WTC11 (cell line): ENCODE data around the gene KLK15. TPM values are rescaled to one million over a fixed set of nuclear protein-coding genes. Genes with fewer than 3 reads are reported as not detected.

Source experiments
- ATAC-seq: fragments of 200-7000 bp; cut with Tn5 transposase; 2 replicates; pipeline ENCODE4 v1.10.0; 2021; ENCODE audit warnings: mild to moderate bottlenecking, moderate library complexity
- CTCF ChIA-PET: fragments of 300-600 bp; sonication (Branson Sonifier 250); formaldehyde crosslinking; loops from one replicate; lab custom pipeline; 2021; ENCODE audit warnings: antibody characterized with exemption; lab: Charles Lee
- POLR2A ChIA-PET: fragments of 350-600 bp; sonication (Branson Sonifier 250); formaldehyde crosslinking; loops from one replicate; lab custom pipeline; 2021; ENCODE audit warnings: antibody characterized with exemption; lab: Charles Lee
- DNase-seq: peaks from one replicate; pipeline ENCODE4 v3.0.0; 2021; ENCODE audit warnings: low spot score
- H3K27ac Mint-ChIP-seq: 2 replicates; pipeline ENCODE4 v1.8.0; 2021; ENCODE audit warnings: mixed read lengths
- H3K27me3 Mint-ChIP-seq: 2 replicates; pipeline ENCODE4 v1.8.0; 2021; ENCODE audit warnings: low read depth, mild to moderate bottlenecking, moderate library complexity, mixed read lengths
- H3K36me3 Mint-ChIP-seq: 2 replicates; pipeline ENCODE4 v1.8.0; 2021; ENCODE audit warnings: mixed read lengths
- H3K4me1 Mint-ChIP-seq: 2 replicates; pipeline ENCODE4 v1.8.0; 2022; ENCODE audit warnings: mixed read lengths
- H3K4me3 Mint-ChIP-seq: 2 replicates; pipeline ENCODE4 v1.8.0; 2021; ENCODE audit warnings: mild to moderate bottlenecking, moderate library complexity, mixed read lengths
- H3K9me3 Mint-ChIP-seq: 2 replicates; pipeline ENCODE4 v1.8.0; 2021; ENCODE audit warnings: mixed read lengths
- CDX4 ChIP-seq: fragments of 250-450 bp; sonication (Bioruptor Pico); IDR thresholded peaks from 2 replicates; pipeline ENCODE4 v1.9.0; 2021; ENCODE audit warnings: moderate library complexity, mild to moderate bottlenecking, inconsistent platforms, borderline replicate concordance
- CTCF ChIP-seq: fragments of 200-600 bp; IDR thresholded peaks from 2 replicates; pipeline ENCODE4 v1.8.0; 2022; ENCODE audit warnings: antibody characterized with exemption
- EMX1 ChIP-seq: fragments of 250-450 bp; sonication (Bioruptor Pico); IDR thresholded peaks from 2 replicates; pipeline ENCODE4 v1.8.0; 2021; ENCODE audit warnings: mild to moderate bottlenecking
- GRHL2 ChIP-seq: fragments of 250-450 bp; sonication (Bioruptor Pico); IDR thresholded peaks from 2 replicates; pipeline ENCODE4 v1.8.0; 2022; ENCODE audit warnings: mild to moderate bottlenecking, moderate library complexity; ENCODE audit not compliant: insufficient replicate concordance, severe bottlenecking
- NFATC4 ChIP-seq: fragments of 250-450 bp; sonication (Bioruptor Pico); IDR thresholded peaks from 2 replicates; pipeline ENCODE4 v1.9.0; 2021; ENCODE audit warnings: mild to moderate bottlenecking
- NFE2L1 ChIP-seq: sonication (generic); formaldehyde crosslinking; IDR thresholded peaks from 2 replicates; pipeline ENCODE4 v1.8.1; 2023; ENCODE audit warnings: missing genetic modification reagents
- PREB ChIP-seq: sonication (generic); formaldehyde crosslinking; IDR thresholded peaks from 2 replicates; pipeline ENCODE4 v1.8.1; 2022; ENCODE audit warnings: mild to moderate bottlenecking, missing genetic modification reagents, moderate library complexity, borderline replicate concordance
- TCF7 ChIP-seq: sonication (generic); formaldehyde crosslinking; IDR thresholded peaks from 2 replicates; pipeline ENCODE4 v1.8.0; 2022; ENCODE audit warnings: mild to moderate bottlenecking, low read depth, missing genetic modification reagents, moderate library complexity
- USF2 ChIP-seq: sonication (generic); formaldehyde crosslinking; IDR thresholded peaks from 2 replicates; pipeline ENCODE4 v1.8.1; 2023; ENCODE audit warnings: mild to moderate bottlenecking, missing genetic modification reagents, moderate library complexity
- ZNF396 ChIP-seq: fragments of 250-450 bp; sonication (Bioruptor Pico); IDR thresholded peaks from 2 replicates; pipeline ENCODE4 v1.8.0; 2021; ENCODE audit warnings: mild to moderate bottlenecking, moderate library complexity, borderline replicate concordance
- ZNF425 ChIP-seq: fragments of 250-450 bp; sonication (Bioruptor Pico); conservative IDR thresholded peaks from 2 replicates; pipeline ENCODE4 v1.9.0; 2021; ENCODE audit warnings: mild to moderate bottlenecking
- ZNF671 ChIP-seq: fragments of 250-450 bp; sonication (Bioruptor Pico); IDR thresholded peaks from 2 replicates; pipeline ENCODE4 v1.8.0; 2021; ENCODE audit warnings: mild to moderate bottlenecking
- total RNA-seq: library from RNA; stranded (reverse); gene quantifications from 3 replicates; pipeline ENCODE4 v1.2.3, GENCODE V29; 2021
- TF ChIP-seq, protein P1 (sequence below): sonication (generic); formaldehyde crosslinking; IDR thresholded peaks from 2 replicates; pipeline ENCODE4 v1.8.0; 2023; ENCODE audit warnings: missing genetic modification reagents, mild to moderate bottlenecking, borderline replicate concordance
- TF ChIP-seq, protein P2 (sequence below): fragments of 250-450 bp; sonication (Bioruptor Pico); IDR thresholded peaks from 2 replicates; pipeline ENCODE4 v1.9.0; 2021; ENCODE audit warnings: mild to moderate bottlenecking, borderline replicate concordance

Gene KLK15
- total RNA-seq, 1 experiment from 2014 or later: not detected

DNA sequence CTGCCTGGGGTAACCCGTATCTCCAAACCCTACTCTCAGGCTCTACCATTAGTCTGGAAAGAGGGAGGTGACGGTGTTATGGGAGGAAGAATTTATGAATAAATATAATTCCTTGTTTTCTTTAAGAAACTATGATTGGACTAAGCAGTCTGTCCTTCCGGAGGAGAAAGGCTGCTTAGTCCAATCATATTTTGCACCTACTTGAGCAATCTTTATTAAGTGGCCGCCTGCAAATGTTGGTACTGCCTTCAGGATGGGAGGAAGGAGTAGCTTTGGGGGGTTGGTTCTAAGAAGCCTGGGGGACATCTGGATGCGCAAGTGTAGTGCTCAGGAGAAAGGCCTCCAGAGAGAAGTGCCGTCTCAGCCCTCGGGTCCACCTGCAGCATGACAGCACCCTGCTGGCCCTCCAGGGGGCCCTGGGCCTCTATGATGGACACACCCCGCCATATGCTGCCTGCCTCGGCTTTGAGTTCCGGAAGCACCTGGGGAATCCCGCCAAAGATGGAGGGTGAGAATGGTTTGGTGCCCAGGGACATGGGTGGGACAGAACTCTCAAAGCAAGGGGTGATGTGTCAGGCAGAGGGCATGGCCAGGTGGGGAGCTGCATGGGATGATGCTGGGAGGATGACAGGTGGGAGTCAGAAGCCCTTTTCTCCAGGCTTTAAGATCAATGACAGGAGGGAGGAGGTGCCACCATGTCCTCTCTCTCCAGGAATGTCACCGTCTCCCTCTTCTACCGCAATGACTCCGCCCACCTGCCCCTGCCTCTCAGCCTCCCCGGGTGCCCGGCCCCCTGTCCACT, 39.1 kb downstream of the KLK15 start (continued):
- TF ChIP-seq, protein P1, sequence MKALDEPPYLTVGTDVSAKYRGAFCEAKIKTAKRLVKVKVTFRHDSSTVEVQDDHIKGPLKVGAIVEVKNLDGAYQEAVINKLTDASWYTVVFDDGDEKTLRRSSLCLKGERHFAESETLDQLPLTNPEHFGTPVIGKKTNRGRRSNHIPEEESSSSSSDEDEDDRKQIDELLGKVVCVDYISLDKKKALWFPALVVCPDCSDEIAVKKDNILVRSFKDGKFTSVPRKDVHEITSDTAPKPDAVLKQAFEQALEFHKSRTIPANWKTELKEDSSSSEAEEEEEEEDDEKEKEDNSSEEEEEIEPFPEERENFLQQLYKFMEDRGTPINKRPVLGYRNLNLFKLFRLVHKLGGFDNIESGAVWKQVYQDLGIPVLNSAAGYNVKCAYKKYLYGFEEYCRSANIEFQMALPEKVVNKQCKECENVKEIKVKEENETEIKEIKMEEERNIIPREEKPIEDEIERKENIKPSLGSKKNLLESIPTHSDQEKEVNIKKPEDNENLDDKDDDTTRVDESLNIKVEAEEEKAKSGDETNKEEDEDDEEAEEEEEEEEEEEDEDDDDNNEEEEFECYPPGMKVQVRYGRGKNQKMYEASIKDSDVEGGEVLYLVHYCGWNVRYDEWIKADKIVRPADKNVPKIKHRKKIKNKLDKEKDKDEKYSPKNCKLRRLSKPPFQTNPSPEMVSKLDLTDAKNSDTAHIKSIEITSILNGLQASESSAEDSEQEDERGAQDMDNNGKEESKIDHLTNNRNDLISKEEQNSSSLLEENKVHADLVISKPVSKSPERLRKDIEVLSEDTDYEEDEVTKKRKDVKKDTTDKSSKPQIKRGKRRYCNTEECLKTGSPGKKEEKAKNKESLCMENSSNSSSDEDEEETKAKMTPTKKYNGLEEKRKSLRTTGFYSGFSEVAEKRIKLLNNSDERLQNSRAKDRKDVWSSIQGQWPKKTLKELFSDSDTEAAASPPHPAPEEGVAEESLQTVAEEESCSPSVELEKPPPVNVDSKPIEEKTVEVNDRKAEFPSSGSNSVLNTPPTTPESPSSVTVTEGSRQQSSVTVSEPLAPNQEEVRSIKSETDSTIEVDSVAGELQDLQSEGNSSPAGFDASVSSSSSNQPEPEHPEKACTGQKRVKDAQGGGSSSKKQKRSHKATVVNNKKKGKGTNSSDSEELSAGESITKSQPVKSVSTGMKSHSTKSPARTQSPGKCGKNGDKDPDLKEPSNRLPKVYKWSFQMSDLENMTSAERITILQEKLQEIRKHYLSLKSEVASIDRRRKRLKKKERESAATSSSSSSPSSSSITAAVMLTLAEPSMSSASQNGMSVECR (CRISPR knock-in tag): peak; percentile 35; the same call in 1 of the 2 replicates
- TF ChIP-seq USF2 (CRISPR knock-in tag): no peak

DNA sequence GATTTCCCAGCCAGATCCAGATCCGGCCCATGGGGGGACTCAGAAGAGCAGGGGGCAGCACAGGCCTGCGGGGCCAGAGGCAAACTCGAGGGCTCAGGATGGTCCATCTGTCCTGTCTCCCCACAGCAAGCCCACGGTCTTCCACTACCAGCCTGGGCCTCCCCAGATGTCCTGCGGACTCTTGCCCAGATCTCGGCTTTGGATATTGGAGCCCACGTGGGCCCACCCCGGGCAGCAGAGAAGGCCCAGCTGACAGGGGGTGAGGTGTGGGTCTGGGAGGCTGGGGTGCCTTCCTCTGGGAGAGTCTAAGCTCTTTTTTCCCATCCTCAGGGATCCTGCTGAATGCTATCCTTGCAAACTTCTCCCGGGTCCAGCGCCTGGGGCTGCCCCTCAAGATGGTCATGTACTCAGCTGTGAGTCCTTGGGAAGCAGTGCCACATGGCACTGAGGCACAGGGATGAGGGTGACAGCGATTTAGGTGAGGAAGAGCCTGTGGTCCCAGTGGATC, 39.8 kb downstream of the KLK15 start:
- ChIA-PET CTCF (interaction anchor here (0.6 to 5.1 kb wide), 7 partner anchors 69 to 225 kb away, joined by 3 to 38 read pairs (median 5); no protein-coding TSS in a partner anchor), POLR2A (interaction anchor here (1.5 to 1.6 kb wide), 2 partner anchors 11 to 77 kb away, joined by 3 to 6 read pairs; no protein-coding TSS in a partner anchor)
- H3K27ac Mint-ChIP-seq: no peak overlapping the region
- peaks cover 17% of the 10 kb centered on the region for H3K36me3 Mint-ChIP-seq
- H3K9me3 Mint-ChIP-seq: no peaks in the 10 kb centered on the region
- no peak overlapping the region for H3K4me3 Mint-ChIP-seq
- DNase-seq (no peak), ATAC-seq (no peak)
- peaks cover 20% of the 10 kb centered on the region for H3K27me3 Mint-ChIP-seq
- peaks cover 12% of the 10 kb centered on the region for H3K4me1 Mint-ChIP-seq
- TF ChIP-seq CTCF: no peak
- no peak for TF ChIP-seq GRHL2 (CRISPR knock-in tag)
- no peak for TF ChIP-seq TCF7 (CRISPR knock-in tag)
- no peak for TF ChIP-seq USF2 (CRISPR knock-in tag)
- peak; percentile 78 for TF ChIP-seq NFATC4 (CRISPR knock-in tag)
- TF ChIP-seq, protein P2, sequence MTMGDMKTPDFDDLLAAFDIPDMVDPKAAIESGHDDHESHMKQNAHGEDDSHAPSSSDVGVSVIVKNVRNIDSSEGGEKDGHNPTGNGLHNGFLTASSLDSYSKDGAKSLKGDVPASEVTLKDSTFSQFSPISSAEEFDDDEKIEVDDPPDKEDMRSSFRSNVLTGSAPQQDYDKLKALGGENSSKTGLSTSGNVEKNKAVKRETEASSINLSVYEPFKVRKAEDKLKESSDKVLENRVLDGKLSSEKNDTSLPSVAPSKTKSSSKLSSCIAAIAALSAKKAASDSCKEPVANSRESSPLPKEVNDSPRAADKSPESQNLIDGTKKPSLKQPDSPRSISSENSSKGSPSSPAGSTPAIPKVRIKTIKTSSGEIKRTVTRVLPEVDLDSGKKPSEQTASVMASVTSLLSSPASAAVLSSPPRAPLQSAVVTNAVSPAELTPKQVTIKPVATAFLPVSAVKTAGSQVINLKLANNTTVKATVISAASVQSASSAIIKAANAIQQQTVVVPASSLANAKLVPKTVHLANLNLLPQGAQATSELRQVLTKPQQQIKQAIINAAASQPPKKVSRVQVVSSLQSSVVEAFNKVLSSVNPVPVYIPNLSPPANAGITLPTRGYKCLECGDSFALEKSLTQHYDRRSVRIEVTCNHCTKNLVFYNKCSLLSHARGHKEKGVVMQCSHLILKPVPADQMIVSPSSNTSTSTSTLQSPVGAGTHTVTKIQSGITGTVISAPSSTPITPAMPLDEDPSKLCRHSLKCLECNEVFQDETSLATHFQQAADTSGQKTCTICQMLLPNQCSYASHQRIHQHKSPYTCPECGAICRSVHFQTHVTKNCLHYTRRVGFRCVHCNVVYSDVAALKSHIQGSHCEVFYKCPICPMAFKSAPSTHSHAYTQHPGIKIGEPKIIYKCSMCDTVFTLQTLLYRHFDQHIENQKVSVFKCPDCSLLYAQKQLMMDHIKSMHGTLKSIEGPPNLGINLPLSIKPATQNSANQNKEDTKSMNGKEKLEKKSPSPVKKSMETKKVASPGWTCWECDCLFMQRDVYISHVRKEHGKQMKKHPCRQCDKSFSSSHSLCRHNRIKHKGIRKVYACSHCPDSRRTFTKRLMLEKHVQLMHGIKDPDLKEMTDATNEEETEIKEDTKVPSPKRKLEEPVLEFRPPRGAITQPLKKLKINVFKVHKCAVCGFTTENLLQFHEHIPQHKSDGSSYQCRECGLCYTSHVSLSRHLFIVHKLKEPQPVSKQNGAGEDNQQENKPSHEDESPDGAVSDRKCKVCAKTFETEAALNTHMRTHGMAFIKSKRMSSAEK (CRISPR knock-in tag): no peak; the same call in 1 of the 2 replicates
- no peak for TF ChIP-seq ZNF396 (CRISPR knock-in tag)
- TF ChIP-seq ZNF425 (CRISPR knock-in tag): peak; percentile 13; the same call in 1 of the 2 replicates
- no peak for TF ChIP-seq NFE2L1 (CRISPR knock-in tag)
- TF ChIP-seq EMX1: 0 out of 2 replicates have a peak, but pooled peaks have one; percentile 65
- no peak for TF ChIP-seq CDX4 (CRISPR knock-in tag)
- TF ChIP-seq PREB (CRISPR knock-in tag): no peak
- TF ChIP-seq ZNF671 (CRISPR knock-in tag): peak; percentile 75; the same call in 1 of the 2 replicates
